GM18867 (cell line): ENCODE results near the gene IGF2BP3.

Experiments
- ATAC-seq: cut with Tn5 transposase; IDR thresholded peaks from one replicate; pipeline ENCODE4 v1.9.1; 2021; ENCODE audit warnings: mild to moderate bottlenecking, moderate library complexity; ENCODE audit not compliant: unreplicated experiment

IGF2BP3 gene

DNA sequence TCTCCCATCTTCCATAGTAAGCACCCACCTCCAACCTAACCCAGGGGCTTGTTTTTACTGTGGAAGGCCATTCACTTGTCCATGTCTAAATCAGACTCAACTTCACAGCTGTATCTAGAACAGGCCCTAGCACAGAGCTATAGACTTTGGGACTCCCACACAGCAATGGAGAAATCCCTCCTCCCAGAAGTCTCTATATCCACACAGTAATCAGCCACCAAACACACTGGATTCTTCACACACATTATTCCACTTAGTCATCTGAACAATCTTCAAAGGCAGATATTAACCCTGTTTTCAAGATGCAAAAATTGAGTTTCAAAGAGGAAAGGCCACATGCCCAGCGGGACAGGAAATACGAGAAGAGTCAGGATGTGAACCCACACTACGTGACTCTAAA is 89.3 kb downstream of the IGF2BP3 start:
- ATAC-seq = no peak

DNA sequence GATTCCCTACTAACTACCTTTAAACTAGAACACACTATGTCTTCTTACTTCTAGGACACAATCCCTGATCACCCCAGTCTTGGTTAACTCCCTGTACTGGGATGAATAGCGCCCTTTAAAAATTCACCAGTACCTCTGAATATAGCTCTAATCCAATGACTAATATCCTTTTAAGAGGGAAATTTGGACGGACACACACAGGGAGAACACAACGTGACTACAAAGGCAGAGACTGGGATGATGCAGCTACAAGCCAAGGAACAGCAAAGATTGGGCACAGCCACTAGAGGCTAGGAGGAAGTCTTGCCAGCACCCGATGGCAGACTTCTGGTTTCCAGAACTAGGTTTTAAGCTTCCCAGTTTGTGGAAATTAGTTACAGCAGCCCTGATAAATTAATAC is 89.7 kb downstream of the IGF2BP3 start:
- ATAC-seq = no peak

DNA sequence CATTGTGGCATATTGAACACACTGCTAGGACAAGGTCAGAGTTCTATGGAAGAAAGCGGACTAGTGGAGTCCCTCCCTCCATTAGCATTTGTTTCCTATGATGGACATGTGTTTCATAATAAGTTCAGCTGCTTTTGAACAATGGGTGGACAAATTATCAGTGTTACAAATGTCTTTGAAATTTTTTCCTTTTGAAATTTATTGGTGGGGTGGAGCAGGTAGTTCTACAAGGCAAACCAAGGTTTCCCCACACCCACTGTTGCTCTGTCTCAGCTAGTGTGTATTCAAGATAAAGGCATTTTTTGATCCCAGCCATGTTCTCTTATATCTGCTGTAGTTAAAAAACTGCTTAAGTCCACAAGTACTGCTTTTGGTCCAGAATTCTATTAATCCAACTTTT is 91.3 kb downstream of the IGF2BP3 start:
- no peak for ATAC-seq

- ATAC-seq = no peak
Measured at GRCh38 chr7:23377134-23377533, 93.2 kb downstream of the IGF2BP3 start.

DNA sequence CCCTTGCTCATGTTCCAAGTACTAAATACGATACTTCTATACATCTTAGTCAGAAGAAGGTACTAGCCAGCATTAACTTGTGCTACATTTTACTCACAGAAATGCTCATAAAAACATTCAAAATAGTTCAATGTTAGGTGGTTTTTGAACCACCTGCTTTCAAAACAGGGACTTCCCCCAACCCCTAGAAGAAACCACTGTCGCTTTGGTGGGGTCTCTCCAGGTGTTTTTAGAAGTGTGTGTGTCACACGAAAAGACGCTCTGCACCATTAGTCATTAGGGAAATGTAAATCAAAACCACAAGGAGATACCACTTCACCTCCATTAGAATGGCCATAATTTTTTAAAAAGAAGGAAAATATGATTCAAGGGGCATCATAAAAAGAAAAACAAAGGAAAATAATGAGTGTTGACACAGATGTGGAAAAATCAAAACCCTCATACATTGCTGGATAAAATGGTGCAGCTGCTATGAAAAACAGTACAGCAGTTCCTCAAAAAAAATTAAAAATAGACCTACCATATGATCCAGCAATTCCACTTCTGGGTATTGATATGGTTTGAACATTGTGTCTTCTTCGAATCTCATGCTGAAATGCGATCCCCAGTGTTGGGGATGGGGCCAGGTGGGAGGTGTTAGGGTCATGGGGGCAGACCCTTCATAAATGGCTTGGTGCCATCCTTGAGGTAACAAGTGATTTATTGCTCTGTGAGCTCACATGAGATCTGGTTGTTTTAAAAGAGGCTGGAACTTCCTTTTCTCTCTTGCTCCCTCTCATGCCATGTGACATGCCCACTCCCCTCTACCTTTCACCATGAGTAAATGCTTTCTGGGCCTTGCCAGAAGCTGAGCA is 96.9 kb downstream of the IGF2BP3 start:
- peak; percentile 53 for ATAC-seq

DNA sequence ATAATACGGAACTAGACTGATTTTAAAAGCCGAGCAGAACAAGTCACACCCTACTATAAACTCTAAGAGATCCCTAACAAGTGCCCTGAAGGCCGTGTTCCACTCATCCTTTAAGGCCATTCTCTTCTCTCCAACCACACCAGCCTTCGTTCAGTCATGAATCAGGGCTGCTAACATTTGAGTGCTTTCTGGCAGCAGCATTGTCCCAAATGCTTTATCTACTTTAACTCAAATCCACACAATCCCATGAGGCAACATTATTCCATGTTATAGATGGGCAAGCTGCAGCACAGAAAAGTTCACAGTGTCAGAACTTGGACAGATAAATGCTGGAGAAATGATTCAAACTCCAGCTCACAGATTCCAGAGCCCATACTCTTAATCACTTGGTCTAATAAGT is 97.7 kb downstream of the IGF2BP3 start:
- ATAC-seq = no peak

DNA sequence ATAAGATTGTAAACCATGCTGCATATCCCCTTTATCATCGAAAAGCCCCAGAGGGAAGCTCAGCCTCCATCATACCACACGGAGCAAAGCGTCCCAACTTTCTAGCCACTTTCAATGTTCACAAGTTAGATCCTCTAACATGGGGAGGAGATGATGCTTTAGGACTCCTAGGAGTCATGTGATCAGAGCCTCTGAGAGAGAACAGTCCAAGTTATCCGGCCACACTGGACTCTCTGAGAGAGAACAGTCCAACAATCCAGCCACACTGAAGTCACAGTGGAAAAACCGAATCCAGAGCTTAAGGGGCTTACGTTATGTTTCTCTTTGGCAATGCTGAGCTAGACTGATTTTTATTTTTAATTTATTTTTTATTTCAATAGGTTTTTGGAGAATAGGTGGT is 98.6 kb downstream of the IGF2BP3 start:
- no peak for ATAC-seq

DNA sequence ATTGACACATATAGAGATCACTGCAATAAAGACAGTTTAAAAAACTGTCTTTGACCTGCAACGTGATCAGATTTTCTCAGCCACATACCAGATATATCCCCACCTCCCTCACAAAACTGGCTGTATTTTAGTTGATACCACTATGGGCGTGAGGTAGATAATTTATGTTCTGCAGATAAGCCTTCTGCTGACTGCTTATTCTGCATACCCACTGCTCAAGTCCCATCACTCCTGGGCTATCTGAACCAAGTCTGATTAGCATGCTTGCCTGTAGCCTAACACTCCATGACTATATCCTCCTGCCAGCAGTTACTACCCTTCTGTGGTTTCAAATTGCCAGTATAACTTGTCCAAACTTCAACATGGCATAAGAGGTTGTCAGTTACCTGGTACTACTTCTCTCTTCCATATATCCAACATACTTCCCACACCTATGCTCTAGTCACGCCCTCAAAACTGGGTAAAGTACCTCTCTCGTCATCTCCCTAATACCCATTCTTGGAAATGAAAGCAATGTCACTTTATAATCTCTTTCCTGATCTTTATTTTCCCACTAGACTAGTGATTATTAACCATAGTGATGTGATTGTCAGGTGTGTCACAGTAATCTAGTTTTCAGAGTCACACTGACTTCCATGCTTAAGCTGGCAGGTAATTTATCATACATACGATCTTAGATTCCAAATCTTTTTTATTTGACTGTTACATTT is 100.4 kb downstream of the IGF2BP3 start:
- ATAC-seq = no peak

DNA sequence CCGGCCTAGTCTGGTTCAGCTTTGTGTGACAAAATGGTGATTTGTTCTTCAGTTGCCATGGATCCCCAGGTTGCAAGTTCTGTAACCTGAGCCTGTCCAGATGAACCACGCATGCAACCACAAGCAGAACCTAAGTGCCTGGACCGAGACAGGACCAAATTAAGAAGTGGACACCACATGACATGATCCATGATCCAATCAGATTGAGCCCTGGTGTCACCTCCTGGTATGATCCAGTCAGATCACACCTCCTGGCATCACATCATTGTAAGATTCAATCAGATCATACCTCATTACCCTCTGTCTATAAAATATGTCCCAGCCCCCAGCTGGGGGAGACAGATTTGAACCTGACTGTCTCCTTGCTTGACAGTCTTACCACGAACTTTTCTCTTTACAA is 101.2 kb downstream of the IGF2BP3 start:
- no peak for ATAC-seq

- no peak for ATAC-seq
Measured at GRCh38 chr7:23358152-23358674, 112.1 kb downstream of the IGF2BP3 start.

DNA sequence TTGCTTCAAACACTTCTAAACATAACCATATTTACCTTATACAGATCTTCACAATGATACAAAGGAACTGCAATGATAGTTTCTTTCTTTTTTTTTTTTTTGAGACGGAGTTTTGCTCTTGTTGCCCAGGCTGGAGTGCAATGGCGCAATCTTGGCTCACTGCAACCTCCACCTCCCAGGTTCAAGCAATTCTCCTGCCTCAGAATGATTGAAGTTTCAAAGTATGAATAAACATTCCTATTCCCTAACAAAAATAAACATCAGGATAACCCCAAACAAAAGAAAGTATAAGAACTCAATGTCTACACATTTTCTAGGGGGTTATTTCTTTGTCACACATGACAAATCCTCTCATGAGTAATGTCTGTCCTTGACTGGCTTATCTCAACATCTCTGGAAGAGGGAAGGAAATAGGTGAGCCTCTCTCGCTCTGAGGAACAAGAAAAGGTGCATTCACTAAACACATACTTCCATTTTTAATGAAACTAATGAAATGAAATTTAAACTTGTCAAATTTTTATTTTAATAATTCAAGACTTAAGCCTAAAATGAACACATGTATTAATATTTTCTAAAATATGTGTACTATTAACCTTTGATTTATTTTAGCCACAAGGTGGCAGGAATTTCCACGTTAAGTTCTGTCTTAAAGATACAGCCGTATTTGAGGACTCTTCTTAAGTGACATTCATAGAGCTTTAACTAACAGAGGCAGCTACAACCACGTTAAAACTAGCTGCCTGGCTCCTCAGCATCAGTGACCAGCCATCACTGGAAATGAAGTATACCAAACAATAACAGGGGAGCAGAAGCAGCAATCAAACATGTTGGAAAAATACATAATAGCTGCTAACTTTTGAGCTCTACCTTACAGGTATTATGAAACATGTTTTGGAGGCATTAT is 112.8 kb downstream of the IGF2BP3 start:
- no peak for ATAC-seq

DNA sequence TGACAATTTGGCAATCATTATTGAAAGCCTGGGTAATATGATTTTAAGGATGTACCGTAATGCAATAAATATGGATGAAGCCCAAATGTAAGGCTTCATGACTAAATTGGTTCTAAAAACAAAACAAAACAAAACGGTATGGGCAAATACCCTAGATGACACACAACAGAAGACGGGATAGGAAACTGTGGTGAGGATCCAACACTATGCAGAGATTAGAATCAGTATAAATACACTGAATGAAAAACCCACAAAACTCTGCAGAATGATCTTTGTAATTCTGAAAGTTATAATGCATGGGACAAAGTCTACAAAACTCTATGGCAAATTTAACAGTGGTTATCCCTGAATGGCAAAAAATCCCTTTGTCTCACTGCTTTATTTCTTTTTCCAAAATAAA is 113.6 kb downstream of the IGF2BP3 start:
- no peak for ATAC-seq

- no peak for ATAC-seq
Measured at GRCh38 chr7:23356168-23356567, 114.1 kb downstream of the IGF2BP3 start.

- ATAC-seq = peak; percentile 36
Measured at GRCh38 chr7:23353172-23353571, 117.1 kb downstream of the IGF2BP3 start.

GRCh38 chr7:23350466-23350865 is 119.8 kb downstream of the IGF2BP3 start:
- ATAC-seq = no peak

GRCh38 chr7:23349484-23350157 is 120.7 kb downstream of the IGF2BP3 start:
- ATAC-seq = no peak

GRCh38 chr7:23347682-23348180 is 122.6 kb downstream of the IGF2BP3 start:
- ATAC-seq = no peak

DNA sequence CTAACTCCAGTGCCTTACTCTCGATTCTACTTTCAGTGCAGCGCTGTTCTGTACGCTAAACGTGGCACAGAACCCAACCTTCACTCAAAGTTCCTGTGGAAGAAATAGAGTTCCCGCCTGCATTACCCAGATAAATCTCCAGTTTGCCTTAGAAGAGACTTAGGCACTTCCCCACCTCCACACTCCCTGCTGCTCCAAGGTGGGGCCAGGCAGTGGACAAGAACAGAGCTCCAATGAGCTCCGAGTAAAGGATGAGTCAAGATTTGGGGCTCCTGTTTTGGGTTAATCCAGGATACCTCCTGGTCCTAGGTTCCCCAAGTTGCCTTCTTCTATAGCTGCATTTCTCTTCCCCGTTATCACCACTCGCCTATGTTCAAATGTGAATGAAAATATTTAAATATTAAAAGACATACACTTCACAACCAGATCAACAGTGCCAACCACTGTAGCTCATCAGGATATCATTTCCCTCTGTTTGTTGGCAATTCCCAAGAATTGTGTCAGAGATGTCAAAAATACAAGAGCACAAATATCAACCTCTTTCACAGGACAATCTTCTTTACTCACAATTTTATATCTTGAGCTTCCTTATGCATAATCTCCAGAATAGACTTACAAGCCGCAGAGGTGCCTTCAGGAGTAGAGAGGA is 123.1 kb downstream of the IGF2BP3 start:
- no peak for ATAC-seq

DNA sequence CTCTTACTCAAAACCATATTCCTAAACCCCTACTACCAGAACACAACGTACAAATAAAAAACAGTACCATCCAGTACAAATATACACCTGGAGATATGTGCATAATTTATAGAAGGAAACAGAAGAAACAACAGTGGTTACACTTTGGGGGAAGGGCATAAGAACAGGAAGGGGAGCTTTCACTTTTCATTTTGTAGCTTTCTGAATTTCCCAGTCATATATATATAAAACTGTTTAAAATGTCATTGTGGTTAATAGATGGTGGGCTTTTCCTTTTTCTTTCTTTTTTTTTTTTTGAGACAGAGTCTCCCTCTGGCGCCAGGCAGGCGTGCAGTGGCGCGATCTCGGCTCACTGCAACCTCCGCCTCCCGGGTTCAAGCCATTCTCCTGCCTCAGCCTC is 124.0 kb downstream of the IGF2BP3 start:
- peak; percentile 63 for ATAC-seq

- ATAC-seq = no peak
Measured at GRCh38 chr7:23345601-23346000, 124.7 kb downstream of the IGF2BP3 start.
